Mesodermal cell (in vitro differentiated cells): ENCODE results near the gene B3GAT1.

Experiments
- H3K27ac ChIP-seq: 2 replicates; pipeline ENCODE4 v1.7.0; 2013; ENCODE audit warnings: mild to moderate bottlenecking, low read depth, low read length, moderate library complexity; ENCODE audit not compliant: severe bottlenecking
- H3K36me3 ChIP-seq: 2 replicates; pipeline ENCODE4 v1.7.1; 2013; ENCODE audit warnings: mild to moderate bottlenecking, low read length, moderate library complexity; ENCODE audit not compliant: control insufficient read depth, insufficient read depth
- H3K4me1 ChIP-seq: one replicate; pipeline ENCODE4 v1.7.1; 2013; ENCODE audit warnings: mild to moderate bottlenecking, low read length; ENCODE audit not compliant: insufficient read depth, control insufficient read depth, poor library complexity, severe bottlenecking
- H3K4me3 ChIP-seq: 2 replicates; pipeline ENCODE4 v1.7.0; 2013; ENCODE audit warnings: low read length, control low read depth, mild to moderate bottlenecking; ENCODE audit not compliant: insufficient read depth, poor library complexity, severe bottlenecking; ENCODE audit errors: extremely low read depth
- H3K9me3 ChIP-seq: 2 replicates; pipeline ENCODE4 v1.7.1; 2013; ENCODE audit warnings: mild to moderate bottlenecking, low read length, moderate library complexity; ENCODE audit not compliant: control insufficient read depth
- WGBS, 2 experiments: methylation state at CpG; one replicate each; pipeline ENCODE4 v1.1.5; 2013; ENCODE audit warnings: missing lambda C conversion rate in 2 of 2; ENCODE audit not compliant: insufficient coverage in 2 of 2; 5-methylcytosine and 5-hydroxymethylcytosine counted together

B3GAT1 gene

DNA sequence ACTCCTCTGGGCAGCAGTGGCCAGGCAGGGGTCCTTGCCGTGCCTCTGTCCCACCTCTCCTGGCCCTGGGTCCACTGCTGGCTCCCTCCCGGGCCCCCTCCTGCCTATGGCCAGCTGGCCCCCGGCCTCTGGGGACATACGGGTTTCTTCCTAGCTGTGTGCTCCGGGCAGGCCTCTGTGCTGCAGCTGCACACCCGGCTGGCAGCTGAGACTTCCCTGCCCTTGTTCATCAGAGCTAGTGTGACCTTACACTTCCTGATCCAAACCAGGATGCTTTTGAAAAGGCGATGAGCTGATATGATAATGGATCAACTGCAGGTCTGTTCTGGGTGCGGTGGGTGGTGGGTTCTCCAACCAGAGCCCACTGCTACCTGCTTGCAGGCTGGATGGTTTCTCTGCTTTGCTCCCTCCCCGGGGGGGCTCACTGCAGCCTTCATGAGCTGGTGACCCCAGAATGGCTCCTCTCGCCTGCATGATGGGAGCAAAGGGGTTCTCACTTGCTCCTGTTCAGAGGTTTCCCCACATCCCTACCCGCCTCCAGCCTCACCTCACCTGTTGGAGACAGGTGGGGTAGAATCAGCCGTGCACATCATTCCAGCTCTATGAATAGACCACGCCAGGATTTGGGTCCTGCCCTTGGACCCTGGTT is 13.3 kb downstream of the B3GAT1 start:
- no peak overlapping the region for H3K4me3 ChIP-seq
- 87 to 90% methylated on average over 11 of the region's 13 CpGs for WGBS, 2 experiments

DNA sequence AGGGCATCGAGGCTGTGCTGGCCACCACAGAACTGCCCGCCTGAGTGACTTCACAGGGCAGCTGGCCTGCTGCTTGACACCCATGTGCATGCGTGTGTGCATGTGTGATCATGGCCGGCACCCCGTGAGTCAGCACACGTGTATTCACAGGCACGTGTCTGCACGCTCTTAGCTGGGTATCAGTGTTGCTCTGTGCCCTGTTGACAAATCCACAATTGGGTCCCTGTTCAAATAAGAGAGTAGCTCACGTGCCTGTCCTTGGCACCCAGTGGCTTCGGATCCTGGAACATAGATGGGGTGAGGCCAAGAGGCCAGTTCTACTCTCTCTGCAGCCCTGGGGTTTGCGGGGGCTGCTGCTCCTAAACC is 14.0 kb downstream of the B3GAT1 start:
- Histone ChIP-seq H3K4me3 (no peak overlapping the region), H3K4me1 (no peaks in the 10 kb centered on the region), H3K27ac (no peak overlapping the region), H3K36me3 (no peaks in the 10 kb centered on the region), H3K9me3 (no peaks in the 10 kb centered on the region)
- WGBS, 2 experiments = 94 to 99% methylated on average over 10 to 11 of the region's 11 CpGs

More for the DNA sequence above, 13.3 kb downstream of the B3GAT1 start:
- Histone ChIP-seq H3K9me3 (no peaks in the 10 kb centered on the region), H3K27ac (no peak overlapping the region), H3K36me3 (no peaks in the 10 kb centered on the region), H3K4me1 (no peaks in the 10 kb centered on the region)

DNA sequence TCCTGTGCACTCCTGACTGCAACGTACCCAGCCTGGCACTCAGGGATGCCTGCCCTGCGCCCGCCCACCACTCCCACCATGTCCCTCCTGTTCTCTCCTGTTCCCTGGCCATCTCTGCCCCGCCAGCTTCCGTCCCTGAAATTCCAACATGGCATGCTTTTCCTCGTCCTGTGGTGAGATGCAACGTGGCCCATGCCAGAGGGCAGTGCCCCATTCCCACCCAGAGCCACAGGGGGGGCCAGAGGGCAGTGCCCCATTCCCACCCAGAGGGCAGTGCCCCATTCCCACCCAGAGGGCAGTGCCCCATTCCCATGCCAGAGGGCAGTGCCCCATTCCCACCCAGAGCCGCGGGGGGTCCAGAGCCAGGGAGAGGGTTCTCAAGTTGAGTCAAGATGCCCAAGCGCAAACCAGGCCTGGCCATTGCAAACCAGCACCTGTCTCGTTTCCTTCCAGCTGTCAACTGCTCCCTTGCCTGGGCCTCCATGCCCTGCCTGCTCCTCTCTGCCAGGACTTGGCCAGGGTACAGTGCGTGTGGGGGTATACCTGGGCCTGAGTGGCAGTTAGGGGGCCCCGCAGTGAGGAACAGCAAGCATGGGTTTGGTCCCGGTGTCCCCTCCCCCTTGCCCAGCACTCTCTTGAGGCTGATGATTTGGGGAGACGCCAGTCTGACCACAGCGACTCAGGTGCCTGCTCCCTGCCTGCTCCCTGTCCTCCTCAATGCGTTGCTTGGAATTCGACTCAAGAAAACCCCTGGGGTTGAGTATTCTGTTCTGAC is 14.6 kb downstream of the B3GAT1 start:
- Histone ChIP-seq H3K9me3 (no peaks in the 10 kb centered on the region), H3K4me1 (no peaks in the 10 kb centered on the region), H3K4me3 (no peak overlapping the region), H3K36me3 (no peaks in the 10 kb centered on the region), H3K27ac (no peak overlapping the region)
- WGBS, 2 experiments = 92 to 94% methylated on average over 12 to 17 of the region's 18 CpGs

DNA sequence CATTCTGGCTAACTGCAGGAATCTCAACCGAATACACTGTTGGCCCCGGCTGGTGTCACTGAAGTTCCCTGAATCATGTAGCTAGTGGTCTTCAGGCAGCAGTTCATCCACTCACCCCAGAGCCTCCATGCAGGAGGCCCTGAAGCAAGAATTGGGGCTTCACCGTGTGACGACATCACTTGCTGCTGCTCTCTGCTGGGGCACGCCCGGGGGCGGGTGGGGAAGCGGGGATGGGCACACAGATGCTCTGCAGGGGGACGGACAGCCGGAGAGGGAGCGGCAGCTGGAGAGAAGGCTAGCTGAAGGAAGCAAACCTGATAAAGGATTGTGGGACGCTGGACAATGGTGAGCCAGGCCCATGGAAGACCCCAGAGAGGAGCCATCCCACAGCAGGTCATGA is 17.0 kb downstream of the B3GAT1 start:
- Histone ChIP-seq H3K4me3 (no peak overlapping the region), H3K27ac (no peak overlapping the region), H3K9me3 (no peaks in the 10 kb centered on the region), H3K4me1 (no peaks in the 10 kb centered on the region), H3K36me3 (no peaks in the 10 kb centered on the region)
- 90 to 95% methylated on average over 9 to 12 of the region's 12 CpGs for WGBS, 2 experiments

DNA sequence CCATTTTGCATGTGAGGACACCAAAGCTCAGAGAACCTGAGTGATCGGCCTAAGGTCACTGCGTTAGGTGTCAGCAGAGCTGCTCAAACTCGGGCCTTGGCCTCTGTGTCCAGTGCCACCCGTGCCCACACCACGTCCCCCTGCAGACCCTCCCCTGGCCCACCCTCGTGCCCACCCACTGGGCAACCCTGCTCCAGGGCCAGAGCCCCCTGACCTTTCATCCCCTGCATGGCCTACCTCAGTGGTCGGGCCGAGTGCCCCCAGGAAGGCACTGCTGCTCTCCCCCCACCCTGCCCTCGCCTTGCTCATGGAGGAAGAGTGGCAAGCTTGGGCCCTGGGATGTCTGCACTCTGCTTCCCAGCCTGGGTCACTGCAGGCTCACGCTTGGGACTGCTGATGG is 17.7 kb downstream of the B3GAT1 start:
- Histone ChIP-seq H3K27ac (no peak overlapping the region), H3K36me3 (no peaks in the 10 kb centered on the region), H3K9me3 (no peaks in the 10 kb centered on the region), H3K4me3 (no peak overlapping the region), H3K4me1 (no peaks in the 10 kb centered on the region)
- 94 to 98% methylated on average over 9 of the region's 10 CpGs for WGBS, 2 experiments

DNA sequence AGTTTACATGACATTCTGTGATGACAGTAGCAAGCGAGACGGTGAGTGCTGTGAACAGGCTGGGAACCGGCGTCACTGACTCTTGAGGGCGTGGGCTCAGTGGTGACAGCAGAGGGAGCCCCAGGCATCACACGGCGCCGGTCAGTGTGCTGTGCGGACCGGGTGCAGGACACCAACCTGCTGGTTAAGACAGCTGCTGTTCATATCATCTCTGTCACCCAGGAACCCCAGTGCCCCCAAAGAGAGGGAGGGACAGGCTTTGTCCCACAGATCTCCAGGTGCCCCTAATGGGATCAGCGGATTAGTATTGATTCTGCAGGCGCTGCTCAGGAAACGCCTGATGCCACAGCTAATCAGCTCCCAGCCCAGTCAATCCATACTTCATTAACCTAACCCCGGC is 18.4 kb downstream of the B3GAT1 start:
- Histone ChIP-seq H3K27ac (no peak overlapping the region), H3K4me3 (no peak overlapping the region), H3K36me3 (no peaks in the 10 kb centered on the region), H3K9me3 (no peaks in the 10 kb centered on the region), H3K4me1 (no peaks in the 10 kb centered on the region)
- 64 to 73% methylated on average over 6 to 14 of the region's 14 CpGs for WGBS, 2 experiments

DNA sequence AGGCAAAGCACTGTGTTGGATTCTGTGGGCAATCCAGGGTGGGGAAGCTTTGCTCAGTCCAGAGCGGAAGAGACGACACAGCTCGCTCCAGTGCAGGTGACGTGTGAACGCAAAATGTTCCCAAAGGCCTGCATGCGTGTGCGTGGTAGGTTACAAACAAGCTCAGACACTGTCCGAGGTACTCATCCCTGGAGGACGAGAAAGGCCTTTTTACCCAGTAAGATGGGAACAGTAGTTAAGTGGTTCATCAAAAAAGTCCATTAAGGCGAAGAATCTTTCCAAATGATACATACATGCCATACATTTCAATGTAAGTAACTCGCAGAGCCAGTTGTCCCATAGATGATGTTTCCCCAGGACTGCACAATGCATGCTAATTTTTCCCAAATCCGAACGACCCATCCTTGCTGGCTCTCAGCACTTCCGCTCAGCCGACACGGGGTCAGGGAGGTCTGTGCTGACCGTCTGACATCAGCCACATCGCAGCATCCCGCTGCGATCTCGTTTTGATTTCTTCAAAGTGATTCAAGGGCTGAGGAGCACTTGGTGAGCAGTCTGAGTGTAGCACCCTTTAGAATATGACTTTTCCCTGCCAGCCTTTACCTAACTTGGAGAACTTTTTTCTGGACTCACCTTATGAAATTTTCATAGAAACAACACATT is 19.0 kb downstream of the B3GAT1 start:
- no peaks in the 10 kb centered on the region for H3K4me1 ChIP-seq
- no peaks in the 10 kb centered on the region for H3K9me3 ChIP-seq
- H3K4me3 ChIP-seq = no peak overlapping the region
- H3K27ac ChIP-seq = no peak overlapping the region
- no peaks in the 10 kb centered on the region for H3K36me3 ChIP-seq
- 93 to 96% methylated on average over 19 to 21 of the region's 21 CpGs for WGBS, 2 experiments

DNA sequence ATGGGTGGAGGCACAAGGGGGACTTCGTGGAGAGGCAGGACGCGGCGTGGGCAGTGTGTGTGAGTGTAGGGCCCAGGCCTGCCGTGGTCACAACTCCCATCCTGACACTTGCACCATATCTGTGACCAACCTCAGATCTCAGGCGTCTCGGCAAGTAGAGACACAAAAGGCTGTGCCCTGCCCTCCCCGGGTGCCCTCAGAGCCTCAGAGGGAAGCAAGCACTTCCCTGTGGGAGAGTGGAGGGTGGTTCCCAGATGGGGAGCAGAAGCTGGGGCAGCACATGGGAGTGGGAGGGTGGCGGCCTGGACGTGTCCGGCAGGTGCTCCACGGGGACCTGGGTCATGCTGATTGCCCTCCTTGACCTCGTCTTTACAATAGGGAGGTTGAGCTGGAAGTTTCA is 20.4 kb downstream of the B3GAT1 start:
- 91 to 95% methylated on average over 6 to 11 of the region's 13 CpGs for WGBS, 2 experiments
- no peak overlapping the region for H3K27ac ChIP-seq

DNA sequence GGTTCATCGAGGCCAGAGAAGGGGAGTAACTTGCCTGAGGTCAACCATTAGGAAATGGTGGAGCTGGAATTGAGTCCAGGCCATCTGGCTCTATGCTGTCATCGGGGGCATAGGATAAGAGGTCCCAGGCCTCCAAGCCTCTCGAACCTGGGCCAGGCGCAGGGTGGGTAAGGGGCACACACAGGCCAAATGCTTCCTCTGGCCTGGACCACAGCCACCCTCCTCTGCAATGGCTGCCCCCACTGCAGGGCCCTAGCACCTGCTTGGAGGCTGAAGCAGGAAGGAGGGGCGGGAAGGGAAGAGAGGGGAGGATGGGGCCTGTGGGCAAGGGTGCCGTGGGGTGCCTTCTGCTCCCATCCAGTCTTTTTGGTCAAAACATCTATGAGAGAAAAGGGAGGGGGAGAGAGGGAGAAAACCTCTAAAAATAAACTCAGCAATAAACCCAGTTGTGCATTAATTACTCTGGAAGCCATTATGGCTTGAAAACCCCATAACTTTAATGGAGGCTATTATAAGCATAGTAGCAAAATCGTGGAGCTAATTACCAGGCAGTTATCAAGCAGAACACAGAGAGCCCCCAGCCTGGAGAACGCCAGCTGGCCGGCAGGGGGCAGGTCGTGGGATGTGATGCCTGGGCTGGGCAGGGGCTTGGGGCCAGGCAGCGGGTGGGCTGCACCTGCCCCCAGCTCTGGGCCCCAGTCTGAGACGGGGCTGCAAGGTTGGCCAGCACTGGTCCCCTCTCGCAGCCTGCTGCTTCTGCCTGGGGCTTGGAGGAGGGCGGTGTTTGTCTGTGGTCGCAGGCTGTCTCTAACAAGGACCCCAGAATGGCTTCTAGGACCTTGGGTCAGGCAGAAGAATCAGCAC is 21.1 kb downstream of the B3GAT1 start:
- Histone ChIP-seq H3K27ac (no peak overlapping the region), H3K4me3 (no peak overlapping the region), H3K9me3 (no peaks in the 10 kb centered on the region), H3K4me1 (no peaks in the 10 kb centered on the region), H3K36me3 (no peaks in the 10 kb centered on the region)
- 87 to 88% methylated on average over 9 to 12 of the region's 15 CpGs for WGBS, 2 experiments

More for the DNA sequence above, 20.4 kb downstream of the B3GAT1 start:
- H3K36me3 ChIP-seq = no peaks in the 10 kb centered on the region
- no peaks in the 10 kb centered on the region for H3K9me3 ChIP-seq
- H3K4me1 ChIP-seq = no peaks in the 10 kb centered on the region
- no peak overlapping the region for H3K4me3 ChIP-seq

DNA sequence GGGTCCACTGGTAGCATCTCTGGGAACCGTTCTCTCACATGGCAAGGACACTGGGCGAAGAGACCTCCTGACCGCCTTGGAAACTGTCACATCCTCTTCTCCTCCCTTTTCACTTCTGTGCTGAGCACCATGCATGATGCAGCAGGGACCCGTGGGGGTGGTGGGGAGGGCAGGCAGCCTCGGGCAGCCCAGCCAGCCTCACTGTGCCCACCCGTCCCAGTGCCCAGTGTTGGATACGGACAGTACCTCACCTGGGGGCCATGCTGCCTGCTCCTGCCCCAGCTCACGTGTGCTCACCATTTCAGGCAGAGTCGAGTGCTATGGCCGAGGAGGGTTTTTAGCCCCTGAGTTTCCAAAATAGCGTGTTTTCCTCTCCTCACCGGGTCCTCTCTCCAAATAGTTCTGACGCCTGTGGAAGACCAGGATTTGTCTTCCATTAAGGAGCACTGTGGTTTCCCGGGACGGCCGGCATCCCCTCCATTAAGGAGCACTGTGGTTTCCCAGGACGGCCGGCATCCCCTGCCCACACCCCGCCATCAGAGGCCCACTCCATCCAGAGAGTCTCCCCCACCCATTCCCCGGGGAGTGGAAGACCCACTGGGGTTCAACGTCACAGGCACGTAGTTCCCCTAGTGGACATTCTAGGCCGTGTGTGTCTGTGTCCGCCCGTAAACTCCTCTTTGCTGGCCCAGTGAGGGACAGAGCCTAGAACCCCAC is 22.4 kb downstream of the B3GAT1 start:
- H3K4me1 ChIP-seq = no peaks in the 10 kb centered on the region
- no peaks in the 10 kb centered on the region for H3K36me3 ChIP-seq
- no peak overlapping the region for H3K27ac ChIP-seq
- WGBS, 2 experiments = 88 to 92% methylated on average over 21 to 25 of the region's 25 CpGs
- no peaks in the 10 kb centered on the region for H3K9me3 ChIP-seq
- no peak overlapping the region for H3K4me3 ChIP-seq
